ENCODE measurements around the gene GIPC1. TPM values are rescaled to one million over a fixed set of nuclear protein-coding genes. Genes with fewer than 3 reads are reported as not detected.
A peak's percentile ranks its signal among the peaks of the same experiment; 100 is the strongest.

Gene GIPC1
- total RNA-seq, 1 donor from 2014 or later = 41.8 TPM

DNA sequence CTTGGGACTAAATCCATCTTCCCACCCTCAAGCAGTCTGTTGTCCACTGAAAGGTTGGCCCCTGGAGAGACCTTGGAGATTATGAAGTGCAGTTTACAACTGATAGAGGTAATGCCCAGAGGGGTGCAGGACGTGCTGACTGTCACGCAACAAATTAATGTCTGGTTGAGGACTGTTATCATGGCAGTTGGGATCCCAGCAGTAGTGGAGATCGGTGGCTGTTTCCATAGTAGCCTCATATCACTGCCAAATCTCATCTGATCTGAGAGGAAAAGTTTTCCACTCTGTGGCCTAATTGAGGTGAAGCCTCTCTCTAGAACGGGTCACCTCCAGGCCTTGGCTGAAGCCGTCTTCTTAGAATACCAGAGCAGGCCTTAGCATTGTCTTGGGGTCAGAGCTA, 37.5 kb upstream of the GIPC1 start:
- Histone ChIP-seq H3K9me3 (ENCODE audit: control insufficient read depth in 3 of 3, low read length in 3 of 3) (no peaks in the 10 kb centered on the region), H3K4me1 (ENCODE audit: control insufficient read depth in 3 of 3, insufficient read depth in 3 of 3, low read length in 3 of 3) (peaks cover 26 to 46% (median 41%) of the 10 kb centered on the region in 3 donors), H3K36me3 (ENCODE audit: control insufficient read depth in 3 of 3, insufficient read depth in 3 of 3, low read length in 3 of 3) (peaks cover 0 to 4% (median 4%) of the 10 kb centered on the region in 3 donors), H3K27ac (ENCODE audit: low read depth, low read length) (peak overlapping the region; percentile 63), H3K9ac (ENCODE audit: low read depth in 1 of 3, low read length in 3 of 3) (peak overlapping the region in 2 of 3 donors; percentile 20 to 40), H3K27me3 (ENCODE audit: control insufficient read depth in 3 of 3, insufficient read depth in 3 of 3, low read length in 3 of 3) (no peaks in the 10 kb centered on the region), H3K4me3 (ENCODE audit: low read length in 3 of 3) (no peak overlapping the region)

DNA sequence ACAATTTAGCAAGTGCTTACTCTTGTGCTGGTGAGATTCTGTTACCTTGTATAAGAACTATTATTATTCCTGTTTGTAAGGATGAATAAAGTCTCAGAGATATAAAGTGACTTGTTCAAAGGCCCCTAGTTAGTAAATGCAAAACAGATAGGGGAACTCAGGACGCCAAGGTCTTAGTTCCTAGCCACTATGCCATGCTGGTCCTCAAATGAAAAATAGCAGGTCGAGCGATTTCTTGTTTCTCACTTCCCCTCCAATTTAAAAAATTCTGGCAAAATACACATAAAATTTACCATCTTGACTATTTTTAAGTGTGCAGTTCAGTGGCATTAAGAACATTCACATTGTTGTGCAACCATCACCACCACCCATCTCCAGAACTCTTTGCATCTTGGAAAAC, 34.6 kb upstream of the GIPC1 start:
- Histone ChIP-seq H3K27ac (ENCODE audit: low read depth, low read length) (peak overlapping the region; percentile 89), H3K36me3 (ENCODE audit: control insufficient read depth in 3 of 3, insufficient read depth in 3 of 3, low read length in 3 of 3) (peaks cover 4 to 10% (median 10%) of the 10 kb centered on the region in 3 donors), H3K9ac (ENCODE audit: low read depth in 1 of 3, low read length in 3 of 3) (peak overlapping the region in 2 of 3 donors; percentile 97 to 98), H3K4me3 (ENCODE audit: low read length in 3 of 3) (peak overlapping the region; percentile 95 to 99 (median 96)), H3K4me1 (ENCODE audit: control insufficient read depth in 3 of 3, insufficient read depth in 3 of 3, low read length in 3 of 3) (peaks cover 26 to 39% (median 31%) of the 10 kb centered on the region in 3 donors), H3K27me3 (ENCODE audit: control insufficient read depth in 3 of 3, insufficient read depth in 3 of 3, low read length in 3 of 3) (no peaks in the 10 kb centered on the region), H3K9me3 (ENCODE audit: control insufficient read depth in 3 of 3, low read length in 3 of 3) (no peaks in the 10 kb centered on the region)

DNA sequence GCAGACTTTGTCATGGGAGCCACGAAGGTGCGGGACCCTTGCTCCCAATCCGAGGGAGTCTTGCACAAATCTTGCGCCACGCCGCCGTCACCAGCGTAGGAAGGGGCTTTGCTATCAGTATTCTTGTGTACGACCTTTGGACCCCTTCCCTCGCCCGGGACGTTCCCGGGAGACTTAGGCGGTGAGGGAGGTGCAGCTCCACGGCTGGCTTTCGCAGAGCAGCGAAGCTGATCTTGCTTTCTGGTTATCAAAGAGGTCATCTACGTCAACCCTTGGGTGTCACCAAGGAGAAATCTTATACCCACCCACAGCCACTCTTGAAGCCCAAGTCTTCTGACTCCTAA, 34.0 kb upstream of the GIPC1 start:
- H3K9ac ChIP-seq (ENCODE audit: low read depth in 1 of 3, low read length in 3 of 3) = peak overlapping the region; percentile 91 to 98 (median 97)
- no peaks in the 10 kb centered on the region for H3K9me3 ChIP-seq (ENCODE audit: control insufficient read depth in 3 of 3, low read length in 3 of 3)
- H3K27me3 ChIP-seq (ENCODE audit: control insufficient read depth in 3 of 3, insufficient read depth in 3 of 3, low read length in 3 of 3) = no peaks in the 10 kb centered on the region
- H3K36me3 ChIP-seq (ENCODE audit: control insufficient read depth in 3 of 3, insufficient read depth in 3 of 3, low read length in 3 of 3) = peaks cover 4 to 11% (median 10%) of the 10 kb centered on the region in 3 donors
- H3K4me1 ChIP-seq (ENCODE audit: control insufficient read depth in 3 of 3, insufficient read depth in 3 of 3, low read length in 3 of 3) = peaks cover 26 to 39% (median 31%) of the 10 kb centered on the region in 3 donors
- peak overlapping the region; percentile 89 for H3K27ac ChIP-seq (ENCODE audit: low read depth, low read length)
- peak overlapping the region; percentile 95 to 99 (median 96) for H3K4me3 ChIP-seq (ENCODE audit: low read length in 3 of 3)

DNA sequence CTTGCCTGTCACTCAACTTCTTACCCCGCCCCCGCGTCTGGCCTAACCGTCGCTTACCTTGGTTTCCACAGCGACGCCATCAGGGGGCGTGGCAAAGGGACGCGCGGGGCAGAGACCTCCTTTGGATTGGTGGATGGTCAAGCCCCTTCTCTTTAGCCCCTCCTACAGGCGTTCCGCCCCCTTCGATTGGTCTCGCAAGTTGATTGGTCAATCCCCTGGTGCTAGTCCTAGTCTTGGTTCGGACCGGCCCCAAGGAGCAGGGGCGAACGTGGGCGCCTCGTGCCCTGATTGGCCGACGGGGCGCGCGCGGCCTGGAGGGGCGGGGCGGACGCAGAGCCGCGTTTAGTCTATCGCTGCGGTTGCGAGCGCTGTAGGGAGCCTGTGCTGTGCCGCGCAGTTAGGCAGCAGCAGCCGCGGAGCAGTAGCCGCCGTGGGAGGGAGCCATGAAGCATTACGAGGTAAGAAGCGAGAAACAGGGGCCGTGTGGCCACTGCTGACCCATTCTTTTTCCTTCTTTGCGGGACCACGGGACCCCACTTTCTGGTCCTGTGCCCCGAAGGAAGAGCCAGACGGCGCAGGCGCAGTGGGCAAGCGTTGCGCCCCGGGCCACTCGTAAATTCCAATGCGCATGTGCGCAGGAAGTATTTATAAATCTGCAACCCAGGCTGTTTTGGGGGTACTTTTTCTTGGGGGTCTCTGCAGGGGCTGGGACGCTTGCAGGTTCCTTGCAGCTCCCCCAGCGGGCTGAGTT, 33.5 kb upstream of the GIPC1 start, which contains the start of gene TECR:
TECR (plus strand) TSS at position 341 of the 751 bp plus-strand sequence; CDS start at position 444, 103 bp downstream.
- peaks cover 22 to 37% (median 31%) of the 10 kb centered on the region in 3 donors for H3K4me1 ChIP-seq (ENCODE audit: control insufficient read depth in 3 of 3, insufficient read depth in 3 of 3, low read length in 3 of 3)
- H3K27ac ChIP-seq (ENCODE audit: low read depth, low read length) = peak within 1 kb of the TSS; percentile 89
- H3K36me3 ChIP-seq (ENCODE audit: control insufficient read depth in 3 of 3, insufficient read depth in 3 of 3, low read length in 3 of 3) = peaks cover 2 to 11% (median 6%) of the 10 kb centered on the region in 3 donors

DNA sequence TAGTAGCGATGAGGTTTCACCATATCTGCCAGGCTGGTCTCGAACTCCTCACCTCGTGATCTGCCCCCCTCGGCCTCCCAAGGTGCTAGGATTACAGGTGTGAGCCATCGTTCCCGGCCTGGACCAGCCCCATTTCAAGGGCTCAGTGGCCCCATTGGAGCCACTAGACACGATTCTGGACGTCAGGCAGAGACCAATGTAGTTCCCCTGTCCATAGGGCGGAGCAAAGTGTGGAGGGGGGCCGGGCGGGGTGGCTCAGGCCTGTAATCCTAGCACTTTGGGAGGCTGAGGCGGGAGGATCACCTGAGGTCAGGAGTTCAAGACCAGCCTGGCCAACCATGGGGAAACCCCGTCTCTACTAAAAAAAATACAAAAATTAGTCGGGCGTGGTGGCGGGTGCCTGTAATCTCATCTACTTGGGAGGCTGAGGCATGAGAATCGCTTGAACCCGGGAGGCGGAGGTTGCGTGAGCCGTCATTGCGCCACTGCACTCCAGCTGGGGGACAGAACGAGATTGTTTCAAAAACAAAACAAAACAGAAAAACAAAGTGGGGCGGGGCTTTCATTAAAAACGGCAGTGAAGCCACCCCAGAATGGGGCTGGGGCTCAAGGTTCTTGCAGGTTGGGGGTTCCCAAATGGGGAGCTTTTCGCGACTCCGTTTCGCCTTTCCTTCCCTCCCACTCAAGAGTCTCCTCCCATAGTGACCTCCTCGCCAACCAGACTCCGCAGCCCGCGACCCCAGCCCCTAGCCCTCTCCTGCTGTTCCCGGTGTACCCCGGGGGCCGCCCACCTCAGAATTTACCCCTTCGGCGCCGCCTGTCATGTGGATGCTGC, 32.7 kb upstream of the GIPC1 start:
- H3K9ac ChIP-seq (ENCODE audit: low read depth in 1 of 3, low read length in 3 of 3) = peak overlapping the region in 2 of 3 donors; percentile 50 to 57
- H3K4me3 ChIP-seq (ENCODE audit: low read length in 3 of 3) = peak overlapping the region; percentile 38 to 99 (median 65)
- peak overlapping the region; percentile 70 for H3K27ac ChIP-seq (ENCODE audit: low read depth, low read length)
- H3K4me1 ChIP-seq (ENCODE audit: control insufficient read depth in 3 of 3, insufficient read depth in 3 of 3, low read length in 3 of 3) = peaks cover 22 to 35% (median 29%) of the 10 kb centered on the region in 3 donors
- no peaks in the 10 kb centered on the region for H3K27me3 ChIP-seq (ENCODE audit: control insufficient read depth in 3 of 3, insufficient read depth in 3 of 3, low read length in 3 of 3)
- no peaks in the 10 kb centered on the region for H3K9me3 ChIP-seq (ENCODE audit: control insufficient read depth in 3 of 3, low read length in 3 of 3)
- peaks cover 2 to 11% (median 6%) of the 10 kb centered on the region in 3 donors for H3K36me3 ChIP-seq (ENCODE audit: control insufficient read depth in 3 of 3, insufficient read depth in 3 of 3, low read length in 3 of 3)

More for the DNA sequence above, 33.5 kb upstream of the GIPC1 start, which contains the start of gene TECR:
- Histone ChIP-seq H3K9ac (ENCODE audit: low read depth in 1 of 3, low read length in 3 of 3) (peak within 1 kb of the TSS; percentile 91 to 98 (median 97)), H3K27me3 (ENCODE audit: control insufficient read depth in 3 of 3, insufficient read depth in 3 of 3, low read length in 3 of 3) (no peaks in the 10 kb centered on the region), H3K9me3 (ENCODE audit: control insufficient read depth in 3 of 3, low read length in 3 of 3) (no peaks in the 10 kb centered on the region), H3K4me3 (ENCODE audit: low read length in 3 of 3) (peak within 1 kb of the TSS; percentile 95 to 99 (median 96))

DNA sequence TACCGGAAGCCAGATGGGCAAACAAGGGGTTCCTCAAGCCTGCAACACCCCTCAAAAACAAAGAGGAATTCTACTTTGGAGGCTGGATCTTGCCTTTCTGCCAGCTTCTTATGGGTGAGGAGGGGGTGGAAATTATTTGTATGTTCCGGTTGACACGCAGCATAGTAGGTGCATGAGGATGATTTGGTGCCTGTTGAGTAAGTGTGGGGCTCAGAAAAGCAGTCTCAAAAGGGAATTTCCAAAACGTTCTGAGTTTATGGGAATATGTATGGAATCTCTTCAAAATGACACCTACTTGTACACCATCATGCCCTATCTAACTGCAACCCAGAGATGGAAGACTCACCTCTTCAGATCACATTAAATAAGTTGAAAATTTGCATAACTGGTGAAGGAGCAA, 30.5 kb upstream of the GIPC1 start:
- H3K36me3 ChIP-seq (ENCODE audit: control insufficient read depth in 3 of 3, insufficient read depth in 3 of 3, low read length in 3 of 3) = peaks cover 2 to 14% (median 6%) of the 10 kb centered on the region in 3 donors
- no peaks in the 10 kb centered on the region for H3K9me3 ChIP-seq (ENCODE audit: control insufficient read depth in 3 of 3, low read length in 3 of 3)
- H3K9ac ChIP-seq (ENCODE audit: low read depth in 1 of 3, low read length in 3 of 3) = no peak overlapping the region
- peaks cover 11 to 16% (median 14%) of the 10 kb centered on the region in 3 donors for H3K4me1 ChIP-seq (ENCODE audit: control insufficient read depth in 3 of 3, insufficient read depth in 3 of 3, low read length in 3 of 3)
- H3K27ac ChIP-seq (ENCODE audit: low read depth, low read length) = no peak overlapping the region
- H3K4me3 ChIP-seq (ENCODE audit: low read length in 3 of 3) = no peak overlapping the region
- H3K27me3 ChIP-seq (ENCODE audit: control insufficient read depth in 3 of 3, insufficient read depth in 3 of 3, low read length in 3 of 3) = no peaks in the 10 kb centered on the region

DNA sequence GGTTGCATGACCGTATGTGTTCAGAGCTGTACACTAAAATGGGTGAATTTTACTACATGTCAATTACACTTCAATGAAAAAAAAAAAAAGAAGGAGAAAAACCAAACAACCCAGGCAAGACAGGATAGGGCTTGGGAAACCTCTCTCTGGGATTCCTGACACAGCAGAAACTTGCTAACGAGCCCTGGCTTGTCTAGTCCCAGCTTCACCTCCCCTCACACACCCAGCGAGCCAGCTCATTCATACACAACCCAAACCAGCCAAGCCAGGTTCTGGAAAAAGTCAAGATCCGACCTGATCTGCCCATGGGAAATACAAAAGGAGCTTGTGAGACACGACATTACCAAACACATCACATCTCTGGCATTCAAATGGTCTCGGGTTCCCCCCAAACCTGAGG, 29.8 kb upstream of the GIPC1 start:
- Histone ChIP-seq H3K4me1 (ENCODE audit: control insufficient read depth in 3 of 3, insufficient read depth in 3 of 3, low read length in 3 of 3) (peaks cover 9 to 12% (median 12%) of the 10 kb centered on the region in 3 donors), H3K36me3 (ENCODE audit: control insufficient read depth in 3 of 3, insufficient read depth in 3 of 3, low read length in 3 of 3) (peaks cover 2 to 14% (median 6%) of the 10 kb centered on the region in 3 donors), H3K27ac (ENCODE audit: low read depth, low read length) (no peak overlapping the region), H3K27me3 (ENCODE audit: control insufficient read depth in 3 of 3, insufficient read depth in 3 of 3, low read length in 3 of 3) (no peaks in the 10 kb centered on the region), H3K4me3 (ENCODE audit: low read length in 3 of 3) (no peak overlapping the region), H3K9me3 (ENCODE audit: control insufficient read depth in 3 of 3, low read length in 3 of 3) (no peaks in the 10 kb centered on the region), H3K9ac (ENCODE audit: low read depth in 1 of 3, low read length in 3 of 3) (no peak overlapping the region)

DNA sequence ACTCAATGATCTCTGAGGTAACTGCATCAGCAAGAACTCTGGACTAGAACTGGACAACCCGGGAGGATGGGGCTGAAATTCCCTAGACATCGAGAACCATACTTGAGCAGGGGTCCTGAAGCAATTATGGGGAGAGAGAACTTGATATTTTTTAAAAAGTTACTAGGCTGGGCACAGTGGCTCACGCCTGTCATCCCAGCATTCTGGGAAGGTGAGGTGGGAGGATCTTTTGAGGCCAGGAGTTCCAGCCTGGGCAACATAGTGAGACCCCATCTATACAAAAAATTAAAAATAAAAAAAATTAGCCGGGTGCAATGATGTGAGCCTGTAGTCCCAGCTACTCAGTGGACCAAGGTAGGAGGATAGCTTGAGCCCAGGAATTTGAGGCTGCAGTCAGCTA, 24.6 kb upstream of the GIPC1 start:
- no peaks in the 10 kb centered on the region for H3K9me3 ChIP-seq (ENCODE audit: control insufficient read depth in 3 of 3, low read length in 3 of 3)

DNA sequence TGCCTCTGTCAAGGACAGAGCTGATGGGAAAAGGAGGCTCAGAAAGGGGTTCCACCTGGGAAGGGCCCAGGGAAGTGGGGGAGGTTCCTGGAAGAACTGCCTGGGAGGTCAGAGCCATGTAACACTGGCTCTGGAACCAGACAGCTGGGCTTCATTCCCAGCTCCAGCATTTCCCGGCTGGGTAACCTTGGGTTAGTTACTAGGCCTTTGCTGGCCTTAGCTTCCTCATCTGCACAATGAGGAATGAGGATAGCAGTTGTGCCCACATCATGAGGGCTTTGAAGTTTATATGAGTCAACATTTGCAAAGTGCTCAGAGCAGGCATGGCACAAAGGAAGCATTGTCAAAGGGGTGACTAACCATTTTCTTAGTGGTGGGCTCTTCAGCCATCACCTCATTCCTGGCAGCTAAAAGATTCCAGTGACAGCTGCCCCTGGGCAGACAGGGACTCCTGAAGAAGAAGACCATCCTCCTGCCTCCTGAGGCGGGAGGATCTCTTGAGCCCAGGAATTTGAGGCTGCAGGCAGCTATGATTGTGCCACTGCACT, 24.0 kb upstream of the GIPC1 start:
- Histone ChIP-seq H3K9ac (ENCODE audit: low read depth in 1 of 3, low read length in 3 of 3) (peak overlapping the region in 1 of 3 donors; percentile 83), H3K9me3 (ENCODE audit: control insufficient read depth in 3 of 3, low read length in 3 of 3) (no peaks in the 10 kb centered on the region), H3K4me1 (ENCODE audit: control insufficient read depth in 3 of 3, insufficient read depth in 3 of 3, low read length in 3 of 3) (peaks cover 26 to 43% (median 34%) of the 10 kb centered on the region in 3 donors), H3K27ac (ENCODE audit: low read depth, low read length) (peak overlapping the region; percentile 96), H3K4me3 (ENCODE audit: low read length in 3 of 3) (no peak overlapping the region), H3K27me3 (ENCODE audit: control insufficient read depth in 3 of 3, insufficient read depth in 3 of 3, low read length in 3 of 3) (no peaks in the 10 kb centered on the region), H3K36me3 (ENCODE audit: control insufficient read depth in 3 of 3, insufficient read depth in 3 of 3, low read length in 3 of 3) (peaks cover 16 to 21% (median 20%) of the 10 kb centered on the region in 3 donors)

More for the DNA sequence above, 24.6 kb upstream of the GIPC1 start:
- Histone ChIP-seq H3K27me3 (ENCODE audit: control insufficient read depth in 3 of 3, insufficient read depth in 3 of 3, low read length in 3 of 3) (no peaks in the 10 kb centered on the region), H3K36me3 (ENCODE audit: control insufficient read depth in 3 of 3, insufficient read depth in 3 of 3, low read length in 3 of 3) (peaks cover 10 to 16% (median 14%) of the 10 kb centered on the region in 3 donors), H3K4me3 (ENCODE audit: low read length in 3 of 3) (no peak overlapping the region), H3K9ac (ENCODE audit: low read depth in 1 of 3, low read length in 3 of 3) (no peak overlapping the region), H3K27ac (ENCODE audit: low read depth, low read length) (peak overlapping the region; percentile 96), H3K4me1 (ENCODE audit: control insufficient read depth in 3 of 3, insufficient read depth in 3 of 3, low read length in 3 of 3) (peaks cover 20 to 37% (median 28%) of the 10 kb centered on the region in 3 donors)
